Skeletal muscle tissue (tissue), 4 donors: ENCODE measurements around the gene CMBL. TPM values are rescaled to one million over a fixed set of nuclear protein-coding genes. Genes with fewer than 3 reads are reported as not detected.
A peak's percentile ranks its signal among the peaks of the same experiment; 100 is the strongest.

ENCODE experiments used
- H3K27ac ChIP-seq: one replicate; pipeline ENCODE4 v1.7.0; 2013; ENCODE audit warnings: mild to moderate bottlenecking, low read depth, low read length, inconsistent platforms
- H3K27me3 ChIP-seq, 3 donors: one replicate each; pipeline ENCODE4 v1.7.0; 2013; ENCODE audit warnings: low read length in 3 of 3; ENCODE audit not compliant: control insufficient read depth in 3 of 3, insufficient read depth in 3 of 3
- H3K36me3 ChIP-seq, 3 donors: one replicate each; pipeline ENCODE4 v1.7.0; 2013; ENCODE audit warnings: low read length in 3 of 3; ENCODE audit not compliant: control insufficient read depth in 3 of 3, insufficient read depth in 3 of 3
- H3K4me1 ChIP-seq, 3 donors: one replicate each; pipeline ENCODE4 v1.7.0; 2013; ENCODE audit warnings: low read length in 3 of 3, mild to moderate bottlenecking in 3 of 3; ENCODE audit not compliant: control insufficient read depth in 3 of 3, insufficient read depth in 3 of 3
- H3K4me3 ChIP-seq, 3 donors: one replicate each; pipeline ENCODE4 v1.7.0; 2013; ENCODE audit warnings: low read length in 3 of 3
- H3K9ac ChIP-seq, 3 donors: one replicate each; pipeline ENCODE4 v1.7.0; 2013; ENCODE audit warnings: low read length in 3 of 3, mild to moderate bottlenecking in 3 of 3, moderate library complexity in 2 of 3, low read depth in 1 of 3
- H3K9me3 ChIP-seq, 3 donors: one replicate each; pipeline ENCODE4 v1.7.0; 2013; ENCODE audit warnings: low read length in 3 of 3; ENCODE audit not compliant: control insufficient read depth in 3 of 3
- total RNA-seq: library from RNA; depleted of rRNA; stranded (reverse); fragments of >200 nt; gene quantifications from one replicate; pipeline ENCODE4 v1.2.3, GENCODE V29; 2014
- donor health status: Osteomylitis.

CMBL gene
- total RNA-seq, 1 donor from 2014 or later = 34.4 TPM

DNA sequence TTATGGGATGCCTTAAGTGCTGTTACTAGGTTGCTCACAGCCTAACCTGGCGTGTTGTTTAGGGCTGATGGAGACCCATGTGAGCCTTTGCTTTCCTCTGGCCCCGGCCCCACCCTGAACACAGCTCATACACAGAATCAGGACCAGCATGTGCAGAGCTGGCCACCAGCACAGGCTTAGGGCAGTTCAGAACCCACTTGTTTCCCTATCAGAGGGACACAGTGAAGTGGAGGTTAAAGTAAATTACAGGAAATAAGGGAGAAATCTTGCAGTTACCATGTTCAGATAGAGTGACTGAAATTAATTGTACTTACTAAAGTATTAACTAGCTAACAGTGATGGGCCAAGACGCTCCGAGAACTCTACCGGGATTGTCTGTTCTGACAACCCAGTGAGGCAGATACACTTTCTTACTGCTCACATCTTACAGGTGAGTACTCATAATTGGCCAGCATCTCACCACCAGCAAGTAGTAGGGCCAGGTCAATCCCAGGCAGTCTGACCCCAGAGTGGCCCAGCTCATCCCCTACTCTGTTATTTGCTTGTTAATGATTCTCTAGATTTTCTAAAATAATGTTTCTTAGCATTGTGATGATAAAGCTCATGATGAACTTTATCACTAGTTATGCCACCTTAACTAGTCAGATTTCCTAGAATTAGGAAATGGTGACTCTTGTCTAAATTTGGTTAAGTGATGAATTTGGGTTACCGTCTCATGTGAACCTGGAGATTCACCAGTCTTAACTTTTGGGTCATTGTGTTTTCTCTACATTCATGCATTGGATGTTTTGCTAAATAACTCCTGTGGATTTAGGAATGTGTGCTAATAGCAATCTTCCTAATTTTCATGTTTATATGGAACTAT, 42.2 kb downstream of the CMBL start:
- Histone ChIP-seq H3K9ac (no peak overlapping the region), H3K4me3 (no peak overlapping the region), H3K27me3 (no peaks in the 10 kb centered on the region), H3K4me1 (peaks cover 0 to 4% (median 0%) of the 10 kb centered on the region in 3 donors), H3K27ac (no peak overlapping the region), H3K9me3 (no peaks in the 10 kb centered on the region), H3K36me3 (peaks cover 33 to 58% (median 43%) of the 10 kb centered on the region in 3 donors)

- Histone ChIP-seq H3K4me3 (no peak overlapping the region), H3K9me3 (no peaks in the 10 kb centered on the region), H3K9ac (no peak overlapping the region), H3K27me3 (no peaks in the 10 kb centered on the region), H3K27ac (no peak overlapping the region), H3K36me3 (peaks cover 42 to 66% (median 52%) of the 10 kb centered on the region in 3 donors), H3K4me1 (peaks cover 0 to 4% (median 0%) of the 10 kb centered on the region in 3 donors)
Observed at GRCh38 chr5:10264604-10265003, 43.1 kb downstream of the CMBL start.

DNA sequence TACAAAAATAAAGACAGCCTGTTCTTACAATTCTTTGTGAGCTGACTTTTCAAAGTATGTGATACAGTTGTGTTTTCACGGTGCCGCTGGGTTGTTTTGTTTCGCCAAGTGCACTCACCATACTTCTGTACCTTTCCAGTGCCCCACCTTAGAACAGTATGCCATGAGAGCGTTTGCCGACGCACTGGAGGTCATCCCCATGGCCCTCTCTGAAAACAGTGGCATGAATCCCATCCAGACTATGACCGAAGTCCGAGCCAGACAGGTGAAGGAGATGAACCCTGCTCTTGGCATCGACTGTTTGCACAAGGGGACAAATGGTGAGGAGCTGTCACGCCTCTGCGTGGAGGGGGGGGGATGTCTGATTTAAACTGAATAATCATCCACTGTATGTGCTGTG, 44.7 kb downstream of the CMBL start:
- H3K4me3 ChIP-seq = no peak overlapping the region
- peaks cover 58 to 82% (median 67%) of the 10 kb centered on the region in 3 donors for H3K36me3 ChIP-seq
- H3K4me1 ChIP-seq = no peaks in the 10 kb centered on the region
- H3K27ac ChIP-seq = no peak overlapping the region
- H3K9ac ChIP-seq = no peak overlapping the region
- no peaks in the 10 kb centered on the region for H3K27me3 ChIP-seq
- no peaks in the 10 kb centered on the region for H3K9me3 ChIP-seq

DNA sequence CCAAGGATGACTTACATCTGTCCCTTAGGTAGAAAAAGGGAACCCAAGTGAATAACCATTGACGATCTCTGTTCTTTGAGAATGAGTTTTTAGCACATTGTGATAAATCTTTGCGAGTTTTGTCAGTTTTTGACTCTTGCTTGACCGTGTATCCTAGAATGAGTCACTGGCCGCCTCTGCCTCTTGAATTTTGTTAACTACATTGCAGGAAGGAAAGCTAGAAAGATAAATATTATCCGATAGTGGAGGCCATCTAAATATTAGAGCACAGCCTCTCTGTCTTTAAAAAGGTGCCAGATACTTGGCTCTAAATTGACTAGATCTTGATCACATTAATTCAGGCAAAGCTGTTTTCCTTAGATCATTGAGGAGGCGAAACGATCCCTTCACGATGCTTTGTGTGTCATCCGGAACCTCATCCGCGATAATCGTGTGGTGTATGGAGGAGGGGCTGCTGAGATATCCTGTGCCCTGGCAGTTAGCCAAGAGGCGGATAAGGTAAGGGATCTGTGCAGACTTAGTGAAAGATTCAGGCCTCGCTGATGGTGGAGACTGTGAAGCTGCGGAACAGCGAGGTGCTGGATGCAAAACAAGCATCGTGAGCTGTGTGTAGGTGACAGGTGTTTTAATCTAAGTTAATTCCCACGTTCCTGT, 45.5 kb downstream of the CMBL start:
- no peak overlapping the region for H3K27ac ChIP-seq
- H3K9me3 ChIP-seq = no peaks in the 10 kb centered on the region
- H3K27me3 ChIP-seq = no peaks in the 10 kb centered on the region
- H3K4me1 ChIP-seq = no peaks in the 10 kb centered on the region
- H3K4me3 ChIP-seq = no peak overlapping the region
- no peak overlapping the region for H3K9ac ChIP-seq
- peaks cover 63 to 85% (median 75%) of the 10 kb centered on the region in 3 donors for H3K36me3 ChIP-seq

DNA sequence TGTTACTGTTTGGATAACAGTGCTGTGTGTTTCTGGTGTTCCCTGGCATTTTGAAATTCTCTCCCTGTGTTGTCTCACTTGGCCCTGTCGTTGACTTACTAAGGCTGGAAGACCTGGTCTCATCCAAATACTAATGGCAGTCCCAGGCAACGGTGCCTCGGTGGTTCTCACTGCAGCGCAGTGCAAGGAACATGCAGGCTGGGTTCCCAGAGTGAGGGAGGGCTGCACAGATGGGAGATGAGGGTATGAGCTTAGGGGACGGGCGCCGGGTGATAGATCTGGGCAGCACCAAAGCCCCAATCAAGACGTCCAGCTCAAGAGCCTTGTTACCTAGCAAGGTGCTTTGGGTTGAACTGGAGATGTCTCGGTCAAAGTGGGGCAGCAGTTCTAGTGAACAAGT, 46.6 kb downstream of the CMBL start:
- no peak overlapping the region for H3K27ac ChIP-seq
- H3K9ac ChIP-seq = no peak overlapping the region
- H3K4me3 ChIP-seq = no peak overlapping the region
- H3K4me1 ChIP-seq = no peaks in the 10 kb centered on the region
- peaks cover 73 to 96% (median 85%) of the 10 kb centered on the region in 3 donors for H3K36me3 ChIP-seq
- no peaks in the 10 kb centered on the region for H3K27me3 ChIP-seq
- H3K9me3 ChIP-seq = no peaks in the 10 kb centered on the region

DNA sequence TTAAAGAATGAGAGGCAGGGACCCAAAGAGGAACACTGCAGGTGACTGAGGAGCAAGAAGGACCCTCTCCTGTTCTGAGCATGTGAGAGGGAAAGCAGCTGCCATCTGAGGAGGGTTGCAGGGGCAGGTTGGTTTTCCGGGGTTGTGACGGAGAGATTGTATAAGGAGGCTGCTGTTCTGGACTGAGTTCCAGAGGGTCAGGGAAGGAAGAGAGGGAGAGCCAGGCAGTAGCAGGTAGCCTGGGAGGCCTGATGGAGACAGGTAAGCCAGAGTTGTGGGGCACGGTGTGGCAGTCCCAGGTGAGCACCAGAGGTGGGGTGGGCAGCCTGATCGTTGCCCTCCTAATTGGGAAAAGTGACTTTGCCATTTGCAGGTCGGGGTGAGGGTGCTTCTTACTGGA, 47.8 kb downstream of the CMBL start:
- Histone ChIP-seq H3K4me3 (no peak overlapping the region), H3K4me1 (no peaks in the 10 kb centered on the region), H3K27ac (no peak overlapping the region), H3K27me3 (no peaks in the 10 kb centered on the region), H3K9me3 (no peaks in the 10 kb centered on the region), H3K9ac (no peak overlapping the region), H3K36me3 (peaks cover 68 to 96% (median 84%) of the 10 kb centered on the region in 3 donors)

DNA sequence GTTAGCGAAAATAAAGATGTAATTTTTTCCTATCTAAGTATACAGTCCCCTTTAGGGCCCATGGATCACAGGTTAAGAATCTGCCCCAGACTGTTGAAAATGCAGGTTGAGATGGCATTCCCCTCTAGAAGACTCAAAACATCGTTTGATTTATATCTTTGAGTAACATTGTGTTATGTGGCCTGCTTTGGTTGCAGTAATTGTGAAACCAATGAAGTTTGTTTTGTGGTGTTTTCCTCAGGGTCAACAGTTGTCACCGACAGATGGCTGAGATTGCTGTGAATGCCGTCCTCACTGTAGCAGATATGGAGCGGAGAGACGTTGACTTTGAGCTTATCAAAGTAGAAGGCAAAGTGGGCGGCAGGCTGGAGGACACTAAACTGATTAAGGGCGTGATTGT, 49.8 kb downstream of the CMBL start:
- Histone ChIP-seq H3K4me3 (no peak overlapping the region), H3K4me1 (no peaks in the 10 kb centered on the region), H3K27me3 (no peaks in the 10 kb centered on the region), H3K27ac (no peak overlapping the region), H3K36me3 (peaks cover 66 to 84% (median 74%) of the 10 kb centered on the region in 3 donors), H3K9ac (no peak overlapping the region), H3K9me3 (no peaks in the 10 kb centered on the region)

GRCh38 chr5:10254686-10255085, 53.0 kb downstream of the CMBL start:
- Histone ChIP-seq H3K4me1 (peaks cover 13 to 17% (median 14%) of the 10 kb centered on the region in 3 donors), H3K36me3 (peaks cover 41 to 52% (median 47%) of the 10 kb centered on the region in 3 donors)

GRCh38 chr5:10253390-10253789, 54.3 kb downstream of the CMBL start:
- H3K4me3 ChIP-seq = no peak overlapping the region
- H3K9me3 ChIP-seq = no peaks in the 10 kb centered on the region
- H3K4me1 ChIP-seq = peaks cover 20 to 27% (median 22%) of the 10 kb centered on the region in 3 donors
- H3K27me3 ChIP-seq = no peaks in the 10 kb centered on the region
- peaks cover 28 to 39% (median 35%) of the 10 kb centered on the region in 3 donors for H3K36me3 ChIP-seq
- H3K9ac ChIP-seq = no peak overlapping the region
- no peak overlapping the region for H3K27ac ChIP-seq

More at GRCh38 chr5:10254686-10255085, 53.0 kb downstream of the CMBL start:
- H3K9me3 ChIP-seq = no peaks in the 10 kb centered on the region
- H3K9ac ChIP-seq = no peak overlapping the region
- H3K27me3 ChIP-seq = no peaks in the 10 kb centered on the region
- no peak overlapping the region for H3K4me3 ChIP-seq
- H3K27ac ChIP-seq = no peak overlapping the region

DNA sequence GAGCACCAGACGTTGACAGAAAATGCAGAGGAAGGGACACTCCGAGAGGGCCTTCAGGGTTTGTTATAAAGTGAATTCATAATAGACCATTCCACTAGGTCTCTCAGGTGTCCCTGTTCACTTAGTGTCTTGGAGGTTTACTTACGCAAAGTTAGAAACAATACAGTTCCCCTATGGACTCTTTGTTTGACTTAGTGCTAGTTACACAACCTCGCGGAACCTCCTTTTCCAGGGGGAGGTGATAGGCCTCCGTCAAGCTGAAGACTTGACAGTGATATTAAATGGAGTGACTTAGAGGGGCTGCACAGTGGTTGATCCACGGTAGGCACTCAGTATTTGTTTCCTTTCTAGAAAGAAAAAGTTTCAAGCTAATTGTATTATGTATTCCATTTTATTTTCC, 56.3 kb downstream of the CMBL start:
- peaks cover 23 to 34% (median 23%) of the 10 kb centered on the region in 3 donors for H3K4me1 ChIP-seq
- no peak overlapping the region for H3K27ac ChIP-seq
- H3K27me3 ChIP-seq = no peaks in the 10 kb centered on the region
- no peaks in the 10 kb centered on the region for H3K9me3 ChIP-seq
- peaks cover 12 to 20% (median 15%) of the 10 kb centered on the region in 3 donors for H3K36me3 ChIP-seq
- H3K4me3 ChIP-seq = peak overlapping the region; percentile 86 to 98 (median 93)
- peak overlapping the region in 2 of 3 donors; percentile 87 to 91 for H3K9ac ChIP-seq
